Measurements from ENCODE around the gene OR2AG2. TPM values are rescaled to one million over a fixed set of nuclear protein-coding genes. Genes with fewer than 3 reads are reported as not detected.

The OR2AG2 gene, protein sequence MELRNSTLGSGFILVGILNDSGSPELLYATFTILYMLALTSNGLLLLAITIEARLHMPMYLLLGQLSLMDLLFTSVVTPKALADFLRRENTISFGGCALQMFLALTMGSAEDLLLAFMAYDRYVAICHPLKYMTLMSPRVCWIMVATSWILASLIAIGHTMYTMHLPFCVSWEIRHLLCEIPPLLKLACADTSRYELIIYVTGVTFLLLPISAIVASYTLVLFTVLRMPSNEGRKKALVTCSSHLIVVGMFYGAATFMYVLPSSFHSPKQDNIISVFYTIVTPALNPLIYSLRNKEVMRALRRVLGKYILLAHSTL
- total RNA-seq = under 0.01 and 0.15 TPM in 2 replicates

GRCh38 chr11:6771926-6772893 lies at the start of gene OR2AG2:
Gene OR2AG2 (minus strand): TSS chr11:6771976. CDS start chr11:6768957, 3,019 bp downstream.

DNA sequence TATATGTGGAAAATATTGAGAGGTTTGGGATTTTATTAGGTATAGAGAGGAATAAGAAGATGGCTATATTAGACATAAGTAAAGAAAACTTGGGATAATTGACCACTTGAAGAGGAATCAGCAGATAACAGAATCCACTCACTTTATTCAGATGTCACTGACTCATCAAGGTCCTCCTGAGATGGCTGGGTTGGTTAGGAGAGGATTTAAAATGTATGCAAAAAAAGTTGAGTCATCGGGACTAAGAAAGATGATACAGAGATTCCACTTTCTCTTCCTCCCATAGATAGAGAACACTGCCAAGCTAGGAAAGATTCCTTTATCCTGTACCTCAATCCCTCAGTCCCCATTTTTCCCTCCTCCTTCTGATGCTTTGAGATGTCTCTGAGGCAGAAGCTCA lies 27.6 kb upstream of the OR2AG2 start, which contains the start of gene OR6A2:
Gene OR6A2 (minus strand): TSS at position 288 of the 400 bp plus-strand sequence. CDS start 3,981 bp downstream, outside the sequence.

DNA sequence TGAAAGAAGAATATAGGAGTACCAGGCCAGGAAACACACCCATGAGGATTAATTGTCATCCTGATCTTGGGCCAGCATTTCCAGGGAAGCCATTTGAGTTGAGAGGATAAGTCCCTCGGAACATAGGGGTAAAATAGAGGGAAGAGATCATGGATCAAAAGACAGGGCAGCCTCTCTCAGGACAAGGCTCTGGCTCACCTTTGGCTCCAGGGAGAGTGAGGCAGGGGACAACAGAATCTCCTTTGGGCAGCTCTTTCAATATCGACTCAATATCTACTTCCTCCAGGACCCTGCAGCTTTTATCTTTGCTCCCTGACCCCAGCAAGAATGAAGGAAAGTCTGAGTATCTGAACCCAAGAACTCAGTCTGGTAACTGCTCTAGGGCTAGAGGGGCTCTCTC lies 10.9 kb upstream of the OR2AG2 start, which contains the start of gene OR2AG1:
Gene OR2AG1 (plus strand): TSS at position 301 of the 400 bp plus-strand sequence. CDS start 2,018 bp downstream, outside the sequence.

Other genes starting within 250 kb of the OR2AG2 start
- gene RRP8, start 168.4 kb downstream of the OR2AG2 start, total RNA-seq = 11.7 and 14.5 TPM in 2 replicates
- 177 and 201 TPM in 2 replicates for gene ILK, start 168.2 kb downstream of the OR2AG2 start, total RNA-seq
- gene TAF10, start 159.8 kb downstream of the OR2AG2 start, total RNA-seq = 100 and 104 TPM in 2 replicates
- 23.6 and 27.2 TPM in 2 replicates for gene TPP1, start 152.6 kb downstream of the OR2AG2 start, total RNA-seq
- 4.2 and 4.3 TPM in 2 replicates for gene DCHS1, start 116.2 kb downstream of the OR2AG2 start, total RNA-seq
- gene MRPL17, start 88.6 kb downstream of the OR2AG2 start, total RNA-seq = 87.6 and 94.3 TPM in 2 replicates
- gene OR2AG1, start 11.0 kb upstream of the OR2AG2 start, total RNA-seq = not detected in 2 replicates
- gene OR6A2, start 27.7 kb upstream of the OR2AG2 start, total RNA-seq = not detected in 2 replicates
- not detected in 2 replicates for gene OR10A5, start 73.7 kb upstream of the OR2AG2 start, total RNA-seq
- gene OR10A2, start 91.1 kb upstream of the OR2AG2 start, total RNA-seq = not detected in 2 replicates
- gene OR10A4, start 104.6 kb upstream of the OR2AG2 start, total RNA-seq = not detected in 2 replicates
- gene OR2D2, start 120.5 kb upstream of the OR2AG2 start, total RNA-seq = not detected in 2 replicates
- not detected in 2 replicates for gene OR2D3, start 149.0 kb upstream of the OR2AG2 start, total RNA-seq
- 2.1 and 3.2 TPM in 2 replicates for gene ZNF215, start 154.4 kb upstream of the OR2AG2 start, total RNA-seq
- gene ZNF214, start 248.4 kb upstream of the OR2AG2 start, total RNA-seq = 0.89 and 1.8 TPM in 2 replicates
- not detected in 2 replicates for gene NLRP14, start 248.5 kb upstream of the OR2AG2 start, total RNA-seq

Measured in bronchus fibroblast of lung (primary cell).